ENCODE results near the gene PLAU.
"Not testable (repeated sequence)": the region's sequence is repeated elsewhere in the genome, so short reads cannot be mapped to it uniquely, and the experiment has no call there.

Gene PLAU

GRCh38 chr10:73898730-73899410, 12.1 kb upstream of the PLAU start:
- DNase-seq = no peak

DNA sequence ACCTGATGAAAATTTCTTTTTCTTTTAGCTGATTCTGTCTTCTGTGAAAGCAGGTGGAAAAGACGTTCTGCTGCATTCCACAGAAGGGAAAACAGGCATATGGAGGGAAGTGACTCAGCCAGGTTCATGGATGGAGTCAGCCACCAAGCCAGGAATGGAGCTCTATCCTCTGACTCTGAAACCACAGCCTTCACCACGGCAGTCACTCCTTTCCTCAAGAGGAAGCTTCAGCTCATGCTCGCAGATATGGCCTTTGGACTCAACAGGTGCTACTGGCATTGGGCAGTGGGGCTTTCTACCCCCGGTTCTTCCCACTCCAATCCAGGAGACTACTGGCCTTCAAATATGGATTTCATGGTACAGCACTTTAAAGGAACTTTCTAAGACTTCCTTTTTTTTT, 11.5 kb upstream of the PLAU start:
- DNase-seq = peak in 3 of 4 experiments; percentile 50 to 62 (median 57)

DNA sequence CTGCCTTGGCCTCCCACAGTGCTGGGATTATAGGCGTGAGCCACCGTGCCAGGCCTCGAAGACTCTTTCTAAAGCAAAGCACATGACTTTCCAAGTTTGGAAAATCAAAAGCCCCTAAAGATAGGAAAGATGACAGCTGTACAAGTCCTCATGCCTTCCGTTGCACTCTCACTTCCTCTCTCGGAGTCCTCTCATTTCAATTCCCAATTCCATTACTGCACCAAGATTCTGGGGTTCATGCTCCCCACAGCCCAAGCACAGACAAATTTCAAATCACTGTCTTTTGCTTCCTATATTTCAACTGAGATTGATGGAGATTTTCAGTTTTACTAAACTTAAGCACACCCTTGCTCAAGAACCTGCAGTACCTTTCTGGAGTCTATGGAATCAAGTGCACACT, 10.9 kb upstream of the PLAU start:
- DNase-seq = peak; percentile 57 to 84 (median 74)

DNA sequence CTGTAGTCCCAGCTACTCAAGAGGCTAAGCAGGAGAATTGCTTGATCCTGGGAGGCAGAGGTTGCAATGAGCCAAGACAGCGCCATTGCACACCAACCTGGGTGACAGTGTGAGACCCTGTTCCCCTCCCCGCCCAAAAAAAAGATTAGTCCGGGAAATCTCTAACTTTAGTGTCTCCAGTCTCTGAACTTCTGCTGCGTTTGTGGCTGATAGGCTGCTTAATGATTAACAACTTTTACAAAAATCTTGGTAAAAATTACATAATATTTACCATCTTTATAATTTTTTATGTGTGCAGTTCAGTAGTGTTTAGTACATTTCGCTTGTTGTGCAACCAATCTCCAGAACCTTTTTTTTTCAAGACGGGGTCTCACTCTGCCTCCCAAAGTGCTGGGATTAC, 9.7 kb upstream of the PLAU start:
- no peak for DNase-seq

GRCh38 chr10:73902351-73902750, 8.6 kb upstream of the PLAU start:
- peak; percentile 64 to 83 (median 75) for DNase-seq

- peak; percentile 55 to 90 (median 74) for DNase-seq
Measured at GRCh38 chr10:73905256-73906020, 5.5 kb upstream of the PLAU start.

- DNase-seq = peak; percentile 87 to 95 (median 90)
Measured at GRCh38 chr10:73906524-73907447, 4.1 kb upstream of the PLAU start.

DNA sequence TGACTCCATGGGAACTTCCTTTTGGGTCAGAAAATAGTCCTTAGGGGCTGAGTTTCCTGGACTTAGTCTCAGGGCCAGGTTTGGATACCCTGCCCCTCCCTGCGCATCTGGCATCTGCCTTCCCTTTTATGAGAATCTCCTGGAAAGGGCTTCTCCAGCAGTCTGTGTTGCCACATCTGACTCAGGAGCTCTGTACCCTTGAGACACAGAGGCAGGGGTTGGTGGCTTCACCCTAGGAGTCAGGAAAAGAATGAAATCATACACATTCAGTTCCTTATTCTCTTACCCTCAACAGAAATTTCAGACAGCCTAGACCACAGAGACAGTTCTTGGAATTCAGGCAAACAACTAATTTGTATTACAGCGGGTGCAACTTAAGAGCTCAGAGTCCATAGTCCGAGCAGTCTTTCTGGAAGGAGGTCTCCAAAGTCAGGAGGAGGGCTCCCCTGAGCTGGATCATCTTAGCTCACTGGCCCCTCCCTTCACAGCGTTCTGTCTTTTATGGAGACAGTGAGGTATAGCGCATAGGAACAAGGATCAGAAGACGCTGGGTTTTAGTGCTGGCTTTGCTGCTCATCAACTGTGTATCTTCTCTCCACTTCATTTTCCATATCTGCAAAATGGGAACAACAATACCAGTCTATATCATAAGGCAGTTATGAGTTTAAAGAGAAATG, 3.0 kb upstream of the PLAU start:
- DNase-seq = peak; percentile 91 to 98 (median 94)

GRCh38 chr10:73908853-73909539, 1.9 kb upstream of the PLAU start:
- DNase-seq = peak; percentile 85 to 96 (median 90)

GRCh38 chr10:73909540-73910115, 1.3 kb upstream of the PLAU start:
- DNase-seq = no peak

GRCh38 chr10:73910401-73910763, 550 bp upstream of the PLAU start:
- peak in 1 of 4 experiments; percentile 25 for DNase-seq

DNA sequence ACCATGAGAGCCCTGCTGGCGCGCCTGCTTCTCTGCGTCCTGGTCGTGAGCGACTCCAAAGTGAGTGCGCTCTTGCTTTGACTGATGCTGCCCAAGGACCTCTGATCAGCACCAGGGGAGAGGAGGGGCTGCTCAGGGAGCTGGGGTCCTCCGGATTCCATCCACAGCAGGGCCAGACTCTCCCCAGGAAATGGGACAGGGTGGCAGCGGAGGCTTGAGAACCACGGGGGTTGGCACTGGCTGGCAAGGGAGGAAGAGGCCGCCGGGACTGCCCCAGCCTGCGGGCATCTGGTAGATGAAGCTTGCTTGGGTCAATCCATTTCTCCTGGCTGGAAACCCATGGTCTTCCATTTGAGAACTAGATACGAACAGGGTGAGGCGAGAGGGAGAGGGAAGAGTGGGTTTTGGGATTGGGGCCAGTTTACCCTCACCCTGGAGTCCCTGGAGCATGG, 647 bp downstream of the PLAU start:
- DNase-seq = no peak

DNA sequence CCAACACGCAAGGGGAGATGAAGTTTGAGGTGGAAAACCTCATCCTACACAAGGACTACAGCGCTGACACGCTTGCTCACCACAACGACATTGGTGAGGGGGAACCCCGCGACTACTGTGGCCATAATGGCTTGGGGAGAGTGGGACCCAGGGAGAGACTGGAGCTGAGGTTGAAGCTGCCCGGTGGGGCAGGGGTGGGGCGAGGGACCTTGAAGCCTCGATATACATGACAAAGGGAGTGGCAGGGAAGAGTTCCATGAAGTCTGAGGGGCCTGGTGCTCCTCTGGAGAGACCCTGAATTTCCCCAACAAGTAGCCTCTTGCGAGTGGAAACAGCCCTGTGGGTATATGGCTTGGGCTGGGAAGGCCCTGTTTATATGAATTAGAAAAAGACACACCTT, 3.1 kb downstream of the PLAU start:
- no peak for DNase-seq

DNA sequence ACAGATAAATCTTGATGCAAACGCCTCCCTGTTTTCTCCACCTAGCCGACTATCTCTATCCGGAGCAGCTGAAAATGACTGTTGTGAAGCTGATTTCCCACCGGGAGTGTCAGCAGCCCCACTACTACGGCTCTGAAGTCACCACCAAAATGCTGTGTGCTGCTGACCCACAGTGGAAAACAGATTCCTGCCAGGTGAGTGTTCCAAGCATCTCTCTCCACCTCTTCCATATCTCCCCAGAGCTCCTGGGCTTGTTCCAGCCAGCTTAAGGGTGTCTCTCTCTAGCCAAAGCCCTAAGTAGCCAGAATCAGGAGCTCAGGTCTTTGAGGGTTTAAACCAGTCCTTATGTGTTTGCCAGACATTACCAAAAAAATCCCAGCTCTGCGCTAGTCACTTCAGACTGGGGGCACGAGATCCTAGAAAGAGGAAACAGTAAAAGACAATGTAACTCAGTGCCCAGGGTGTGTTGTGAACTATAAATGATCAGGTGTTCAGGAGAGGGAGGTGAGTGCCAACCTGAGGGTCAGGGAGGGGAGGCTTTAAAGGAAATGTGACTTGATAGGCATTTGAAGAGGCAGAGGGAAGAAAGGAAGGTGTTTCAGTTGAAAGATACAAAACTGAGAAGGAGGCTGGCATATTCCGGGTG, 4.4 kb downstream of the PLAU start:
- DNase-seq = no peak

- peak in 2 of 4 experiments; percentile 49 to 57 for DNase-seq
Measured at GRCh38 chr10:73916761-73917470, 6.0 kb downstream of the PLAU start.

- no peak for DNase-seq
Measured at GRCh38 chr10:73917566-73918305, 6.8 kb downstream of the PLAU start.

- not testable (repeated sequence) for DNase-seq
Measured at GRCh38 chr10:73919481-73919880, 8.5 kb downstream of the PLAU start.

DNA sequence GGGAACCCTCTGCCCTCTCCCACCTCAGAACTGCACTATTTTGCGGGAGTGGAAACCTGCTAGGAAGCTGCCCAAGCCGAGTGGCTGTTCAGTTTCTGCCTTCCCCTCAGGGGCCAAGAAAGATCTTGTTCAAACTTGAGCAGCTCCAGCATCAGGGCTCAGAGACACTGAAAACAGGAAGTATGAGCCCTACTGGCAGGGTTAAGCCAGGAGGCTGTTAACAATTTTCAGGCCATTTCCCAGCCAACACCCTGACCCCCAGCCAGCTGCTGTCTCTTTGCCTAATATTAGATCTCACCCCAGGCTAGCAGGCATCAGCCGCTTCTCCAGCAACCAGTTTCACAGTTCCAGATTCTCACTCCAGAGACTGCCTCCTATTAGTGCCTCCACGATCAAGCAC, 9.2 kb downstream of the PLAU start:
- DNase-seq = peak; percentile 48 to 73 (median 63)

Data from suppressor macrophage (primary cell).